Activated CD4-positive, alpha-beta T cell treated with anti-CD3 and anti-CD28 coated beads, Interleukin-2, Interleukin-6, amounts not matched to agents 100 ng/mL and 50 ng/mL, durations not matched to agents 16 hours and 8 hours (primary cell): Measurements from ENCODE around the gene SLIT1.

ENCODE experiments used
- DNase-seq: peaks from one replicate; pipeline ENCODE4 v3.0.0-alpha.2; 2020

Gene SLIT1

GRCh38 chr10:97060441-97061084 lies 125.2 kb downstream of the SLIT1 start:
- DNase-seq = no peak

GRCh38 chr10:97059872-97060205 lies 125.9 kb downstream of the SLIT1 start:
- no peak for DNase-seq

- DNase-seq = no peak
Measured at GRCh38 chr10:97059006-97059871, 126.5 kb downstream of the SLIT1 start.

GRCh38 chr10:97058521-97058920 lies 127.2 kb downstream of the SLIT1 start:
- no peak for DNase-seq

- DNase-seq = no peak
Measured at GRCh38 chr10:97057491-97058235, 128.1 kb downstream of the SLIT1 start.

GRCh38 chr10:97056003-97056630 lies 129.6 kb downstream of the SLIT1 start:
- DNase-seq = no peak

GRCh38 chr10:97053276-97053675 lies 132.5 kb downstream of the SLIT1 start:
- DNase-seq = no peak

GRCh38 chr10:97050956-97051496 lies 134.7 kb downstream of the SLIT1 start:
- DNase-seq = no peak

GRCh38 chr10:97050205-97050745 lies 135.5 kb downstream of the SLIT1 start:
- DNase-seq = no peak

GRCh38 chr10:97049670-97050069 lies 136.1 kb downstream of the SLIT1 start:
- DNase-seq = no peak

- DNase-seq = no peak
Measured at GRCh38 chr10:97048649-97049427, 136.9 kb downstream of the SLIT1 start.

GRCh38 chr10:97047788-97048187 lies 138.0 kb downstream of the SLIT1 start:
- DNase-seq = no peak

GRCh38 chr10:97047083-97047736 lies 138.5 kb downstream of the SLIT1 start:
- no peak for DNase-seq

- no peak for DNase-seq
Measured at GRCh38 chr10:97046456-97047082, 139.2 kb downstream of the SLIT1 start.

- DNase-seq = no peak
Measured at GRCh38 chr10:97043563-97043855, 142.2 kb downstream of the SLIT1 start.

- DNase-seq = no peak
Measured at GRCh38 chr10:97042716-97043562, 142.8 kb downstream of the SLIT1 start.

- no peak for DNase-seq
Measured at GRCh38 chr10:97042081-97042480, 143.7 kb downstream of the SLIT1 start.

GRCh38 chr10:97040706-97041105 lies 145.1 kb downstream of the SLIT1 start:
- DNase-seq = no peak

GRCh38 chr10:97040248-97040584 lies 145.5 kb downstream of the SLIT1 start:
- no peak for DNase-seq
